ENCODE measurements around the gene DACH1. TPM values are rescaled to one million over a fixed set of nuclear protein-coding genes. Genes with fewer than 3 reads are reported as not detected.
A peak's percentile ranks its signal among the peaks of the same experiment; 100 is the strongest.

DACH1 gene
- total RNA-seq, 4 donors from 2014 or later = 1.5 to 17.3 (median 3.3) TPM

- Histone ChIP-seq H3K27ac (no peak overlapping the region), H3K4me3 (peak overlapping the region in 1 of 4 donors; percentile 20), H3K4me1 (peaks cover 4 to 17% (median 6%) of the 10 kb centered on the region in 4 donors), H3K36me3 (no peaks in the 10 kb centered on the region), H3K27me3 (no peaks in the 10 kb centered on the region), H3K9me3 (no peaks in the 10 kb centered on the region)
- DNase-seq = no peak
- 7% methylated on average over 3 of the region's 3 CpGs for WGBS, 2 donors (ENCODE audit: low coverage in 1 of 2)
- TF ChIP-seq CTCF (IDR thresholded peaks at IDR 0.05) = peak; percentile 46 to 64 (median 61)
- TF ChIP-seq EP300 (IDR thresholded peaks at IDR 0.05; ENCODE audit: low read depth) = no peak
- intact Hi-C loops (cut with DNase I; ENCODE audit: low total_unique reads) (no loop called here), in situ Hi-C loops (cut with MboI; ENCODE audit: low pct_ligation_motif_present in 1 of 4, low pct_unique_long_range_greater_than_20kb in 1 of 4, low sequenced_read_pairs in 3 of 4) (loop anchor here in 3 of 4 donors (25.0 kb wide), 1 partner anchor 567 kb away; no protein-coding TSS in a partner anchor)
Observed at GRCh38 chr13:71879129-71879535, 12.1 kb upstream of the DACH1 start.

- H3K4me3 ChIP-seq = no peak overlapping the region
- WGBS, 2 donors (ENCODE audit: low coverage in 1 of 2) = 74 to 78% methylated on average over 5 of the region's 5 CpGs
- H3K27me3 ChIP-seq = no peaks in the 10 kb centered on the region
- no peaks in the 10 kb centered on the region for H3K36me3 ChIP-seq
- no peaks in the 10 kb centered on the region for H3K9me3 ChIP-seq
- intact Hi-C loops (cut with DNase I; ENCODE audit: low total_unique reads) (no loop called here), in situ Hi-C loops (cut with MboI; ENCODE audit: low pct_ligation_motif_present in 1 of 4, low pct_unique_long_range_greater_than_20kb in 1 of 4, low sequenced_read_pairs in 3 of 4) (loop anchor here in 3 of 4 donors (25.0 kb wide), 1 partner anchor 565 kb away; no protein-coding TSS in a partner anchor)
- peaks cover 4 to 31% (median 10%) of the 10 kb centered on the region in 4 donors for H3K4me1 ChIP-seq
- DNase-seq = no peak
- TF ChIP-seq EP300 (IDR thresholded peaks at IDR 0.05; ENCODE audit: low read depth) (no peak), CTCF (IDR thresholded peaks at IDR 0.05) (no peak), POLR2A (IDR thresholded peaks at IDR 0.05) (no peak), POLR2AphosphoS5 (IDR thresholded peaks at IDR 0.05) (no peak)
- H3K27ac ChIP-seq = no peak overlapping the region
Observed at GRCh38 chr13:71877256-71877653, 10.3 kb upstream of the DACH1 start.

GRCh38 chr13:71876648-71877255, 9.7 kb upstream of the DACH1 start:
- Histone ChIP-seq H3K4me3 (no peak overlapping the region), H3K9me3 (no peaks in the 10 kb centered on the region), H3K27me3 (no peaks in the 10 kb centered on the region), H3K4me1 (peaks cover 4 to 31% (median 10%) of the 10 kb centered on the region in 4 donors), H3K27ac (no peak overlapping the region), H3K36me3 (no peaks in the 10 kb centered on the region)
- no peak for DNase-seq
- TF ChIP-seq POLR2AphosphoS5 (IDR thresholded peaks at IDR 0.05) = no peak
- no peak for TF ChIP-seq POLR2A (IDR thresholded peaks at IDR 0.05)
- no peak for TF ChIP-seq EP300 (IDR thresholded peaks at IDR 0.05; ENCODE audit: low read depth)
- no peak for TF ChIP-seq CTCF (IDR thresholded peaks at IDR 0.05)
- in situ Hi-C loops (cut with MboI; ENCODE audit: low pct_ligation_motif_present in 1 of 4, low pct_unique_long_range_greater_than_20kb in 1 of 4, low sequenced_read_pairs in 3 of 4) (loop anchor here in 3 of 4 donors (25.0 kb wide), 1 partner anchor 564 kb away; no protein-coding TSS in a partner anchor), intact Hi-C loops (cut with DNase I; ENCODE audit: low total_unique reads) (no loop called here)
- 57 to 86% methylated on average over 1 to 2 of the region's 2 CpGs for WGBS, 2 donors (ENCODE audit: low coverage in 1 of 2)

GRCh38 chr13:71875823-71876222, 8.8 kb upstream of the DACH1 start:
- H3K4me1 ChIP-seq = peaks cover 4 to 31% (median 10%) of the 10 kb centered on the region in 4 donors
- no peak overlapping the region for H3K4me3 ChIP-seq
- in situ Hi-C loops (cut with MboI; ENCODE audit: low pct_ligation_motif_present in 1 of 4, low pct_unique_long_range_greater_than_20kb in 1 of 4, low sequenced_read_pairs in 3 of 4) (loop anchor here in 3 of 4 donors (25.0 kb wide), 1 partner anchor 564 kb away; no protein-coding TSS in a partner anchor), intact Hi-C loops (cut with DNase I; ENCODE audit: low total_unique reads) (no loop called here)
- H3K27me3 ChIP-seq = no peaks in the 10 kb centered on the region
- 81 to 89% methylated on average over 3 to 5 of the region's 5 CpGs for WGBS, 2 donors (ENCODE audit: low coverage in 1 of 2)
- no peak for DNase-seq
- H3K27ac ChIP-seq = no peak overlapping the region
- H3K9me3 ChIP-seq = no peaks in the 10 kb centered on the region
- no peaks in the 10 kb centered on the region for H3K36me3 ChIP-seq
- TF ChIP-seq CTCF (IDR thresholded peaks at IDR 0.05) = no peak
- TF ChIP-seq EP300 (IDR thresholded peaks at IDR 0.05; ENCODE audit: low read depth) = no peak
- no peak for TF ChIP-seq POLR2AphosphoS5 (IDR thresholded peaks at IDR 0.05)
- TF ChIP-seq POLR2A (IDR thresholded peaks at IDR 0.05) = no peak
